HT1080 (cell line): ENCODE measurements around the gene C5orf63. TPM values are rescaled to one million over a fixed set of nuclear protein-coding genes. Genes with fewer than 3 reads are reported as not detected.
A peak's percentile ranks its signal among the peaks of the same experiment; 100 is the strongest.
"Not testable (repeated sequence)": the region's sequence is repeated elsewhere in the genome, so short reads cannot be mapped to it uniquely, and the experiment has no call there.

ENCODE experiments used
- DNase-seq: peaks from one replicate; pipeline ENCODE4 v3.0.0-alpha.2; 2015; ENCODE audit warnings: low read depth
- total RNA-seq: library from RNA; depleted of rRNA; stranded (reverse); fragments of >200 nt; shearing (Covaris generic); gene quantifications from 2 replicates; pipeline ENCODE4 v1.2.3, GENCODE V29; 2014

C5orf63 gene
- total RNA-seq, 1 experiment from 2014 or later: 1.9 TPM

GRCh38 chr5:127076315-127077129 is 3.2 kb upstream of the C5orf63 start:
- DNase-seq: peak; percentile 65

- no peak for DNase-seq
Measured at GRCh38 chr5:127074466-127074865, 1.2 kb upstream of the C5orf63 start.

- no peak for DNase-seq
Measured at GRCh38 chr5:127070243-127070642, 3.1 kb downstream of the C5orf63 start.

- DNase-seq: peak; percentile 48
Measured at GRCh38 chr5:127068493-127069214, 4.6 kb downstream of the C5orf63 start.

- DNase-seq: no peak
Measured at GRCh38 chr5:127066721-127067120, 6.6 kb downstream of the C5orf63 start.

GRCh38 chr5:127064253-127064840 is 9.0 kb downstream of the C5orf63 start:
- no peak for DNase-seq

- no peak for DNase-seq
Measured at GRCh38 chr5:127063257-127063913, 9.9 kb downstream of the C5orf63 start.

- DNase-seq: no peak
Measured at GRCh38 chr5:127061956-127062355, 11.3 kb downstream of the C5orf63 start.

GRCh38 chr5:127061537-127061936 is 11.8 kb downstream of the C5orf63 start:
- no peak for DNase-seq

GRCh38 chr5:127060470-127060985 is 12.8 kb downstream of the C5orf63 start:
- DNase-seq: no peak

GRCh38 chr5:127056896-127057295 is 16.4 kb downstream of the C5orf63 start:
- no peak for DNase-seq

GRCh38 chr5:127055880-127056653 is 17.2 kb downstream of the C5orf63 start:
- no peak for DNase-seq

- not testable (repeated sequence) for DNase-seq
Measured at GRCh38 chr5:127053551-127053950, 19.8 kb downstream of the C5orf63 start.

- no peak for DNase-seq
Measured at GRCh38 chr5:127053049-127053448, 20.3 kb downstream of the C5orf63 start.

- DNase-seq: no peak
Measured at GRCh38 chr5:127051591-127051990, 21.7 kb downstream of the C5orf63 start.

GRCh38 chr5:127046343-127047072 is 26.8 kb downstream of the C5orf63 start:
- DNase-seq: no peak

- no peak for DNase-seq
Measured at GRCh38 chr5:127042593-127042992, 30.7 kb downstream of the C5orf63 start.

- DNase-seq: peak; percentile 65
Measured at GRCh38 chr5:127041571-127041970, 31.7 kb downstream of the C5orf63 start.

GRCh38 chr5:127040796-127041520 is 32.3 kb downstream of the C5orf63 start:
- DNase-seq: peak; percentile 60
